HG02678 (cell line): ENCODE measurements around the gene ELL.
"Not testable (repeated sequence)": the region's sequence is repeated elsewhere in the genome, so short reads cannot be mapped to it uniquely, and the experiment has no call there.

Experiments
- ATAC-seq: cut with Tn5 transposase; IDR thresholded peaks from one replicate; pipeline ENCODE4 v1.9.1; 2021; ENCODE audit warnings: mild to moderate bottlenecking, moderate library complexity; ENCODE audit not compliant: unreplicated experiment

Gene ELL

GRCh38 chr19:18521692-18522123 lies at the start of gene ELL:
Gene ELL (minus strand): TSS chr19:18522070. CDS start chr19:18522055, 15 bp downstream.
- no peak for ATAC-seq

DNA sequence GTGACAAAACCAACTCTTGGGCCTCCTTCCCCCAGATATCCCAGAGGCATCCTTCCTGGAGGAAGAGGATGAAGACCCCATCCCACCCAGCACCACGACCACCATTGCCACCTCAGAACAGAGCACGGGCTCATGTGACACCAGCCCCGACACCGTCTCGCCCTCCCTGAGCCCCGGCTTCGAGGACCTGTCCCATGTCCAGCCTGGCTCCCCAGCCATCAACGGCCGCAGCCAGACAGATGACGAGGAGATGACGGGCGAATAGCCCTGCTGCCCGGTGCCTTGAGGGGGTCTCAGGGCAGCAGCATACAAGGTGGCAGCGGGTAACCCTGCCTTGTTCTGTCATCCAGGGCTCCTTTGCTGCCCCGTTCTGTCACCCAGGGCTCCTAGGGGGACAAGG lies 46.5 kb upstream of the ELL start:
- no peak for ATAC-seq

- no peak for ATAC-seq
These were observed 45.1 kb upstream of the ELL start for GRCh38 chr19:18566953-18567352.

DNA sequence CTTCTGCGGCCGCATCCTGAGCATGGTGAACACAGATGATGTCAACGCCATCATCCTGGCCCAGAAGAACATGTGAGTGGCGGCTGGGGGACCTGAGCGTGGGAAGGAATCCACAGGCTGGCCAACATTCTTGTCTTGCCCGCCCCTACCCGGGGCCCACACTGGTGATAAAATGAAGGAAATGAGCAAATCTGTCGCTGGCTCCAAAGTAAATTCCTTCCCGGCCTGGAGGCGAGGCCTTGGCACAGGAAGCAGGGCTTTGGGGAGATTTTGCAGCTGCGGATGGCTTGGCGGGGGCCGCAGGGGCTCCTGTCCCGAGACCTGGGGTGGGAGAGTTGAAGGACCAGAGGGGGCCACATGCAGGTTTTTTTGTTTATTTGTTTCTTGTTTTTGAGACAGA lies 40.2 kb upstream of the ELL start:
- no peak for ATAC-seq

- no peak for ATAC-seq
These were observed 37.8 kb upstream of the ELL start for GRCh38 chr19:18559685-18560084.

GRCh38 chr19:18558604-18559003 lies 36.7 kb upstream of the ELL start:
- no peak for ATAC-seq

DNA sequence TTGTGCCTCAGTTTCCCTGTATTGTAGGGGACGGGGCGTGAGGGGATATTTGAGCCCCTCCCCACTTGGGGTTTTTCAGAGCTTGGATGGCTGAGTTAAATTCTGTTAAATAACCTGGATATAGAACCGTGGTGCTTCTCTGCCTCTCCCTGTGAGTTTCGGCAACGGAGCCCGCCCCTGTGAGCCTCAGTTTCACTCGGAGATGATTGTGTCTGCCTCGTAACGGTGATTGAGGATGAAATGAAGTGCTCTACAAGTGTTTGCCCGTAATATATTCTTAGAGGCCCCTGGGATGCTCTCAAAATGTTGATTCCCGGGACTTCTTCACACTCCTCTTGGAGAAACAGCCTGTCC lies 36.3 kb upstream of the ELL start:
- ATAC-seq: no peak

- peak; percentile 96 for ATAC-seq
These were observed 35.7 kb upstream of the ELL start, which contains the start of gene KXD1 for GRCh38 chr19:18557411-18558201. Gene KXD1 (plus strand): TSS chr19:18557870. CDS start chr19:18562057, 4,187 bp downstream.

- ATAC-seq: no peak
These were observed 29.8 kb upstream of the ELL start for GRCh38 chr19:18551631-18552030.

- peak; percentile 41 for ATAC-seq
These were observed 22.1 kb upstream of the ELL start for GRCh38 chr19:18543814-18544475.

DNA sequence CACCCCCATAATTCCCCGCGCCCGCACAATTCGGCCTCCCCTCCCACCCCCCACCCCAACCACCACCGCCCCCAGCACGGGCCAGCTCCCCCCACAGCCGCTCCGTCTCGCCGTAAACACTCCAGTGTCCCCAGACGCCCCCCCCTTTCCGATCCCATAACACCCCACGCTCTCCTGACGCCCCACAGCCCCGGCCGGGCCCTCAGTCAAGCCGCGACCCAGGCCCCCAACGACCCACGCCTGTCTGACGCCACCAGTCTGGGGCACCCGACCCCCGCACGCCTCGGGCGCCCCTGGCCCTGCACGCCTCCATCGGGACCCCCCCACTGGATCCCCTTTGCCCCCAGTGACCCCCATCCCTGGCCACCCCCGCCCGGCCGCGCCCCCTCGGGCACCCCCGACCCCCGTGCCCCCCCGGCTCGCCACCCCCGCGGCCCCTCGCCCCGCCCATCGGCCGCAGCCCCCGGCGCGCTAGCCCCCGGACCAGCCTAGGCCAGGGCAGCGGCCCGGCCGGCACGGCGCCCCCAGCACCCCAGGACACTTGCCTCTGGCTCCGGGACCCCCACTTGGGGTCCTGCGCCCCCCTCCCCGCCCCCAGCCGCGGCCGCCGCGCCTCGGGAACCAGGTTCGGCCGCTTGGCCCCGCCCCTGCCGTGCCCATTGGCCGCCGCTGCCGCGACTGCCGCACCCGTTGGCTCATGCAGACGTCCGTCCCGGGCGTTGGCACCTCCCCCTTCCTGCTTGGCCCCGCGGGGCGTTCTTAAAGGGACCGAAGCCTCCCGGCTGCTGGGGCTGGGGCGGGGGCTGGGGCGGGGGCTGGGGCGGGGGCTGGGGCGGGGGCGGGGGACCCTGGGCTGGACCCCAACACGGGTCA lies 21.3 kb upstream of the ELL start, which contains the start of gene FKBP8:
Gene FKBP8, minus strand, starts transcription at position 633 of the 873 bp plus-strand sequence. CDS start 1,603 bp downstream, outside the sequence.
- ATAC-seq: peak; percentile 97

DNA sequence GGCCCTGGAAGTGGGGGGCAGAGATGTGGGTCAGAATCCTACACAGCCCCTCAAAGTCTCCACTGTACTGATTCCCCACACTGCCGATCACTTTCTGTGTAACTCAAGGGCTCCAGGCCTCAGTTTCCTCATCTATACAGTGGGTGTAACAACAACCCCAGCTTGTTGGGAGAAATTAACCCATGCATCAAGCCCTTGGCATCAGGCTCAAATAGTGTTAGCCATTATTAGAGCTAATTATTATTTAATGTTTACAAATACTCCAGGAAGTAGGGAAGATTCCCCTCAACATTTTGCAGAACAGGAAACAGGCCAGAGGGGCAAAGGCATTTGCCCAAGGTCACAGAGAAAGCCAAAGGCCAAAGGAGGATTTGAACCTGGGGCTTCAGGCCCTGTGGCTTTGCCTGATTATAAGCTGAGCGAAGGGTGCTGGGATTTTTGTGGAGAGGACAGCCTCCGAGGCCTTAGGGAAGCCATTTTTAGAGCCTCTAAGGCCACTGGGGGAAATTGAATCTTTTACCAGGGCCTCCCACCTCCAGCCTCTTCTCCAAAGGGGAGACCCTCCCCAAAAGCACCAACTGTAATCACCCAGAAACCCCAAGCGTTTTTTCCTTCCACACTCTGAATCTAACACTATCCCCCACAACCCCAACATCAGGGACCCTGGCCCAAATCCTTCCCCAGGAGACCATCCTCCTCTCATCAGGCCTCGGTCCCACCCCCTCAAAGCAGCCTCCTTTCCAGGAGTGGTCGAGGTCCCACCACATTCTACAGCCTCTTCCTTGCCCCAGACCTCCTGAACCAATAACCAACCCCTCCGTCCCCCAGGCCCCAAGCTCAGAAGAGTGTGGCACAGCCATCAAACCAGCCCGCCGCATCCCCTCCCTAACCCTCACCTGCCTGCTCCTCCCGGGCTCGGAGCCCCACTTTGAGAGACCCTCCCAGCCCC lies 20.4 kb upstream of the ELL start:
- ATAC-seq: no peak

DNA sequence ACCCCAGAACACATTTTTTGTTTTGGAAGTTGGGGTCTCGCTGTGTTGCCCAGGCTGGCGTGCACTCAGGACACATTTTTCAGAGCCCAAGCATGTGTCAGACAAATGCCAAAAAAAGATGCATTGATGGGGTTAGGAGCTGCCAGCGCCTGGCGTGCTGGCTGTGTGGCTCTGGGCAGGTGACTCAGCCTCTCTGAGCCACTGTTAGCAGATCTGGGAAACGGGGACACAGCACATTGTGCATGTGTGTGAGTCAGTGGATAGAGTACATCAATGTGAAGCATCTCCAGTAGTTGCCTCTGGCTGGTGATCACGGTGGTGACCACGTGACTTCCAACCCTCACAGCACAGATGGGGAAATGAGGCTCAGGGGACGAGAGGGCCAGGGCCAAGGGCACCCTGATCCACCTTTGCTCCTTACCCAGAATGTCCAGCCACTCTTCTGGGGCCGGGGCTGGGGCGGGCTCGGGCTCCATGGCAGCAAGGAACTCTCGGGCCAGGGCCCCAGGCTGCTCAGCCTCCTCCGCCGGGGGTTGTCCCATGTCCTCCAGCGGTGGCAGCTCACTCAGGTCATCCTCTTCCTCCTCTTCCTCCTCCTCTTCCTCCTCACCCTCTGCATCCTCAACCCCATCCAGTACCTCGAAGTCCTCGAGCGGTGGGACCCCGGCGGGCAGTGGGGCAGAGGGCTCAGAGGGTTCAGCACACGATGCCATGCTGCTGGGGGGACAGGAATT lies 19.6 kb upstream of the ELL start:
- ATAC-seq: no peak

DNA sequence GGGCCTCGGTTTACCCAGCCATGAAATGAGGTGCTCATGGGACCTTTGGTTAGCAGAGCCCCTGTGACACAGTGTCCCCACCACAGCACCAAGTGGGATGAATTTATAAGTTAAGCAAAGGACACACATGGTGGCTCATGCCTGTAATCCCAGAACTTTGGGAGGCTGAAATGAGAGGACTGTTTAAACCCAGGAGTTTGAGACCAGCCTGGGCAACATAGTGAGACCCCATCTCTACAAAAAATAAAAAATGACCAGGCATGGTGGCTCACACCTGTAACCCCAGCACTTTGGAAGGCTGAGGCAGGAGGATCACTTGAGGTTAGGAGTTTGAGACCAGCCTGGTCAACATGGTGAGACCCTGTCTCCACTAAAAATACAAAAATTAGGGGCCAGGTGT lies 18.3 kb upstream of the ELL start:
- ATAC-seq: not testable (repeated sequence)

GRCh38 chr19:18539372-18539771 lies 17.5 kb upstream of the ELL start:
- ATAC-seq: no peak

DNA sequence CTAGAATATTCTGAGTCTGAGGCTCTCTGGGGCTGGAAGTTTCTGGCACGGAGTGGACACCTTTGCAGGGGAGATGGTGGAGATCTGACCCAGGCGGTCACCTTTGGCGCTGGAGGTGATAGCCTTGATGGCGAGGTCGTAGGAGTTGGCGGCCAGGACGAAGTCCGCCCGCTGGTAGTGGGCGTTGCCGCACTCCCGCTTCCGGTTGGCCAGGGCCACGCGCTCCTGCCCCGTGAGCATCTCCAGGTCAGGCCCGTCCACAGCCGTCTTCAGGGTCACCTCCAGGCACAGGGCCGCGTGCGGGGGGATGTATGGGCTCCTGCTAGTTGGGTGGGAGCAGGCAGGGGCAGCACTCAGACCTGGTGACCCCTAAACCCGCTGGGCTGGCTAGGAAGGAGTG lies 16.2 kb upstream of the ELL start:
- ATAC-seq: no peak

GRCh38 chr19:18537431-18537830 lies 15.6 kb upstream of the ELL start:
- no peak for ATAC-seq

DNA sequence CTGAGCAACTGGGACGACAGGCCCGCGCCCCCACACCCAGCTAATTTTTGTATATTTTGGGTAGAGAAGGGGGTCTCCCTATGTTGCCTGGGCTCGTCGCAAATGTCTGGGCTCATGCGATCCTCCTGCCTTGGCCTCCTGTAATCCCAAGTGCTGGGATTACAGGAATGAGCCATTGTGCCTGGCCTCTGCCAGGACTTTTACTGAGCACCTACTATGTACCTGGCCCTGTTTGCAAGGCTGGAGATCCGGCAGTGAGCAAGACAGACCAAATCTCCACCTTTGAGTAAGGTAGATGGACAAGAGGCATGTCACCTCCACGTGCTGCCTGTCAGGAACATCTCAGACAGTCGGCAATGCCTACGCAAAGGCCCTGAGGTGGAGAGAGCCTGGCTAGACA lies 14.6 kb upstream of the ELL start:
- ATAC-seq: no peak

DNA sequence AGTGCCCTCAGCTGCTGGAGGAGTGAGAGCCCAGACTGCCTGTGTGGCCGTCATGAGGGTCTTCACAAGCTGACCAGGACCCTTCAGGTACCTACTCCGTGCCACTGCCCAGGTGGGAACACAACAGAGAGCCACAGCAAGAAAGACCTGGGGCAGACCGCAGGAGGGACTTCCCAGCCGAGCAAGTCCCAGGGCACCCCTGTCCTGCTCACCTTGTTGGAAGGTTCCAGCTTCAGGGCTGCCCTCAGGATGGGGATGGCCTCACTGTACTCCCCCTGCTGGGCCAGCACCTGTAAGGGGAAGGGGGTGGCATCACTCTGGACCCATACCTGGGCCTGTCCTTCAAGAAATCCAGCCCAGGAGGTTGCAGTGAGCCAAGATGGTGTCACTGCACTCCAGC lies 11.2 kb upstream of the ELL start:
- ATAC-seq: no peak
